22Rv1 (cell line): Measurements from ENCODE around the gene SLC16A5.

Source experiments
- ZFX ChIP-seq: fragments of 450-650 bp; IDR thresholded peaks from 2 replicates; pipeline ENCODE4 v1.6.1; 2017; ENCODE audit warnings: antibody characterized with exemption, borderline replicate concordance
- TF ChIP-seq, protein P1 (sequence below): fragments of 450-650 bp; IDR thresholded peaks from 2 replicates; pipeline ENCODE4 v1.5.1; 2017; ENCODE audit warnings: mild to moderate bottlenecking

DNA sequence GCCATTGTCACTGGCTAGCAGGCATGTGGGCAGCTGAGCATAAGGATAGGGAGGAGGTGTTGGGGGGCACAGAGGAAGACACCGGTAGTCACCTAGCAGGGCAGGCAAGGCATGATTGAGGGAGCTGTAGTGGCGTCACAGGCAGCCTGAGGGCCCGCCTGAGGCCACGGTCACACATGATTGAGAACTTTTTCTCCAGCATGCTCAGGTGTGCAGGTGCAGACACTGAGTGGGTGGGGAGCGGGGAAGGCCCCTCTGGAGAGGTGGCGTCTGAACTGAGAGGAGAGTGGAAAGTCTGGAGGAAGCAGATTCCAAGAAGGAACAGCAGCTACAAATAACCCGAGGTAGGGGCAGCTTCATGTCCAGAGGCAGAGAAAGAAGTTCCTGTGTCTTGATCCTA is 11.1 kb downstream of the SLC16A5 start:
- TF ChIP-seq, protein P1, sequence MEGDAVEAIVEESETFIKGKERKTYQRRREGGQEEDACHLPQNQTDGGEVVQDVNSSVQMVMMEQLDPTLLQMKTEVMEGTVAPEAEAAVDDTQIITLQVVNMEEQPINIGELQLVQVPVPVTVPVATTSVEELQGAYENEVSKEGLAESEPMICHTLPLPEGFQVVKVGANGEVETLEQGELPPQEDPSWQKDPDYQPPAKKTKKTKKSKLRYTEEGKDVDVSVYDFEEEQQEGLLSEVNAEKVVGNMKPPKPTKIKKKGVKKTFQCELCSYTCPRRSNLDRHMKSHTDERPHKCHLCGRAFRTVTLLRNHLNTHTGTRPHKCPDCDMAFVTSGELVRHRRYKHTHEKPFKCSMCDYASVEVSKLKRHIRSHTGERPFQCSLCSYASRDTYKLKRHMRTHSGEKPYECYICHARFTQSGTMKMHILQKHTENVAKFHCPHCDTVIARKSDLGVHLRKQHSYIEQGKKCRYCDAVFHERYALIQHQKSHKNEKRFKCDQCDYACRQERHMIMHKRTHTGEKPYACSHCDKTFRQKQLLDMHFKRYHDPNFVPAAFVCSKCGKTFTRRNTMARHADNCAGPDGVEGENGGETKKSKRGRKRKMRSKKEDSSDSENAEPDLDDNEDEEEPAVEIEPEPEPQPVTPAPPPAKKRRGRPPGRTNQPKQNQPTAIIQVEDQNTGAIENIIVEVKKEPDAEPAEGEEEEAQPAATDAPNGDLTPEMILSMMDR: no peak
- no peak for TF ChIP-seq ZFX
